GM18868 (cell line): Measurements from ENCODE around the gene KLHDC9.

Experiments used
- ATAC-seq: cut with Tn5 transposase; IDR thresholded peaks from one replicate; pipeline ENCODE4 v1.9.1; 2021; ENCODE audit warnings: mild to moderate bottlenecking, moderate library complexity; ENCODE audit not compliant: unreplicated experiment

The KLHDC9 gene

DNA sequence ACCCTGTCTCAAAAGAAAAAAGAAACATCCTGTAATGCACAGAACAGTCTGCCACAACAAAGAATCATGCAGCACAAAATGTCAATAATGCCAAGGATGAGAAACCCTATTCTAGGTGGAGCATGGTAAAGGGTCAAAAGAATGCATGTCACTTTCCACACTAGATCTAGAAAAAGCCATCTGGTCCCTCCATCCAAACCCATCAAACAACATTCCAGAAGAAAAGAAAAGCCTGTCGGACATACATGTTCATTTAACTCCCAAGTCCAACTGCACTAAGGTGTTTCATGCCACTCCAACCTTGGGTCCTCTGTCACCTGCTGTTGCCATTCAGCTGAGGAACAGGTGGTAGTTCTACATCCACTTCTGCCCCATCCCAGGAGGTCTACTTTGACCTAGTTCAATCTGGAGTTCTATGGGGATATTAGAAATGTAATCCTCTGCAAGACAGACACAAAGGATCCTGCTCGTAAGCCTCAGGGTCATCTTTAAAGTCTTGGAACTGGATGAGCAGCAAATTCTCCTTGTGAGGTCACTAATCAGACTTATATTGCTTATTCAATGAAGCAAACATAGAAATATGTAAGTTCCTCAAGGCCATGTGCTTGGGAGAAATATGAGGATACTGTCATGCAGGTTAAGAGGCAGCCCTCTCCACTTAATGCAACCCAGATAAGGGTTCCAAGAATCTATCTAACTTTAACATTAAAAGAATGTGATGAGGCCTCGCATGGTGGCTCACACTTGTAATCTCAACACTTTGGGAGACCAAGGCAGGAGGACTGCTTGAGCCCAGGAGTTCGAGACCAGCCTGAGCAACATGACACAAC, 30.6 kb downstream of the KLHDC9 start:
- no peak for ATAC-seq

DNA sequence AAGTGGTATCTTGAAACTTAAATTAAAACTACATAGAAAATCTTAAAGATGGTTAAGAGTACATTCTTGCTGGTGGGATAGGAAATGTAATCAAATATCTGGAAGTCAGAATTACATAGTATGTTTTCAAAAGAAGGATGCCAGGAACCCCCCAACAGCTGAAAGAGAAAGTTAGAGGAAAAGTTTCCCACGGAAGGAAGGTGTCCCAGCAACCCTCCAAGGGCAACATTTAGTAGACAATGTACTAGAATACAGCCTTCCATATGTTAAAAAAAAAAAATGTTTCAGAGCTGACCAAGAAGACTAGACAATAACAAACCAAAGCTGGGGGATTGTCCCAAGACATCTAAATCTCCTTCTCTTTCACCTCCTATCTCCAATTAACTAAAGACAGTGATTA, 32.1 kb downstream of the KLHDC9 start:
- ATAC-seq: no peak

DNA sequence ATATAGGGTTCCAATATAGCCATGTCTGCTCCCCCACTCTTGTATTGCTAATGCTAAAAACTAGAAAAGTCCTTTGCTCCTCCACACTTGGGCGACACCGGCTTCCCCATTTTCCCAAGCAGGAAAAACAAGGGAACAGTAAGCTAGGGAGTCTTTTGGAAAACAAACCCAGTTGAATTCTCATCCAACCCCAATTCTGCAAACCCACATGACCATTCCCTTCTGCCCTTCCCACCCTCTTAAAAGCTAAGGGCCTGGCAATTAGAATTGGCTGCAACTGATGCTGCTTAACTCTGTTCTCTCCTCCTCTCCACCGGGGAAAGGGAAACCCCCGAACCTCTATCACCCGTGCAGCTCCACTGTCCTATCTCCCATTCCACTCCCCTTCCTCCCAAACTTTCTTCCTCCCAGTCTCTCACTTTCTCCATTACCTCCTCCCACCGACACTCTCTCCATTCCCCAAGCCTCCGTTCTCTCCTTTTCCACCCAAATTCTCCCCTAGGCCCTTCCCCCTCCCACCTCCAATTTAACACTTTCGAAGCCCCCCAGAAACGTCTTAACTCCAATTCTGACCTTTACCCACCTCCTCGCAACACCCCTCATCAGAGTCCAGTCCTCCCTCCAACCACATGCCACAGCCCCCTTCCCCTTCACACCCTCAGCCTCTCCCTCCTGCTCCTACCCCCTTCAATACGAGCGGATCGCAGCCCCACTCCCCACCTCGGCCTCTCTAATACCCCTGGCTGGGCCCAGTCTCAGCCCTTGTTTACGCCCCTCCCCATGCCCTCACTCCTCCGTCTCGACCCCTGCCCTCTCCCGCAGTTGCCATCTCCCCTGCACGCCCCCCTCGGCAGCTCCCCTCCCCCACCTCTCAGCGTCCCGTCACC, 33.6 kb downstream of the KLHDC9 start:
- ATAC-seq: no peak

DNA sequence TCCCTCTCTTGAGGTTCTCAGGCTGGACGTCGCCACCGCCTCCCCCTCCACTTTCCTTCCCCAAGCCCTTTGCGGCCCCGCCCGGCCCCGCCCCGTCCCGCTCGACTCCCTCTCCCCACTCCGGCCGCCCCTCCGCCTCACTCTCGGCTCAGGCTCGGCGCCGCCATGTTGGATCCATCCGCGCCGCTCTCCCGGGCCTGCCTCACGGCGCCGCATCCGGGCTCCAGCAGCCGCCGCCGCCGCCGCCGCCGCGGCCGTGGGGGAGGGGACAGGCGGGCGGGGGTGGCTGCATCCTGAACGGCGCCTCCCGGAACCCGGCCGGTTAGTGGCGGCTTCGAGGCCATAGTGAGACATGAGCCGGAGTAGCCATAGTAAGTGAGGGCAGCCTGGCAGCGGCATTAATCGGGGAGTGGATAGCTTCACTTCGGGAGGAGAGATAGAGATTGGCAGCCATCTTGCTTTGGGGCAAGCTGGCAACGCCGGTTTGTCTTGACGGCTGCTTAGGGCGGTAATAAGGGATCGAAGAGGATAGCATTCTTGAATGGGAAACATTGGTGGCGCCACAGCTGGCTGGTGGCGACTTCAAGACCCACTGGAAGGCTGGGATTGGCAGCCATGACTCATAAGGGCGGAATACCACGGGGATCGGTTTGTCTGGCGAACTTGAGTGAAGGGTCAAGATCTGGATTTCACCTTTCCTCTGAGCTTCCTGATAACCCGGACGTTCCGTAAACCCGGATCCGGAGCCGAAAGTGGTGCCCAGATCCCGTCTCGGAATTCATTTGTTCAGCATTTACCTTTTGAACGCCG, 34.5 kb downstream of the KLHDC9 start, which contains the start of gene DEDD:
Gene DEDD, minus strand, starts transcription at position 258 of the 810 bp plus-strand sequence. CDS start 8,205 bp downstream, outside the sequence.
- ATAC-seq: peak; percentile 93

DNA sequence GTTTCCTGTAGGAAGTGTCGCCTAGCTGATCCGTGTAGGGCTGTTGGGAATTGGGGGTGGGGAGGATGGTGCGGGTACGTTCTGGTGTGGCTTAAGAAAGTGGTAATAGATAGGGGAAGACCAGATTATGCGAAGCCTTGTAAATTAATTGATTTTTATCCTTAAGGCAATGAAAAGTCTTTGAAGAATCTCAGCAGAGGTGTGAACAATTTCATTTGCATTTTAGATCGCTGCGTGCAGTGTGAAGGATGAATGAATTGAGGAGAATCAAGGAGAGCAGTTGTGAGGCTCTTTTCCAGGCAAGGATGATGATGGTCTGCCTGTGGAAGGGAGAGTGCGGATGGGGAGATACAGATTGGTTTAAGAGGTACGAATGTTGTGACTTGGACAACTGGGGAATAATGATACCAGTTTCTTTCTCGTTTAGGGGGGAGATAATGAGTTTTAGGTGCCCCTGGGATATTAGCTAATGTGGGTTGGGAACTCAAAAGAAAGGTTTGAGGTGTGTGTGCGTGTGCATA, 35.1 kb downstream of the KLHDC9 start:
- no peak for ATAC-seq

DNA sequence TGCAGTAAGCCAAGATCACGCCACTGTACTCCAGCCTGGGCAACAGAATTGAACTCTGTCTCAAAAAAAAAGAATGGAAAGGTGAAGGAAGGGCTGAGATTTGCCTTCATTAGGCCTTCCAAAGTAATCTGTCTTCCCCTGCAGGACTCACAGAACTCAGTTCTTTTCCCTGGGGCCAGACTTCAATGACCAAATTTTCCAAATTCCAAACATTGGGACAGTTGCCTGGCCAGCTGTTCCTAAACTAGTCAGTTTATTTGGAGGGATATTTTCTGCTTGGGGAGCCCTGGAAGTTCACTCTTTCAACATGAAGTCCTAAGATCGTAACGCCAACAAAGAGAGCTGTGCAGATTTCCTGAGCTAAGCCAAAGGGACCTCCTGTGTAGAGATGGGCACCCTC, 39.7 kb downstream of the KLHDC9 start:
- no peak for ATAC-seq

DNA sequence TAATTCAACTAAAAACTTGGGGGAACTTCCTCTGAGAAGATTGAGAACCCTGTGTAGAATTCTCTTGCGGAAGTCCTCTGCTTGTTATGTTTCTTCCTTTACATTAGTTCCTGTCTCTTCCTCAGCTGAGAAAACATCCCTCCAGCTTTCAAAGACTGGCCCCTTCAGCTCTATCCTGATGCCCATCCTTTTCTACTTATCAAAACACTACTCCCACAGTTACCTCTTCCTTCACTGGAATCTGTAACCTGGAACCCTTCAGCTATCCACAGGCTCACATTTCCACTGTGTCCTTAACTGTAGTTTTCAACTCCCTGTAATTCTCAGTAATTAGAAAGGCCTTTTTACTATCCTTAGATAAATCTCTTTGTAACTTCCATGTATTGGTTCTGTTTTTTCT, 40.3 kb downstream of the KLHDC9 start:
- ATAC-seq: no peak

DNA sequence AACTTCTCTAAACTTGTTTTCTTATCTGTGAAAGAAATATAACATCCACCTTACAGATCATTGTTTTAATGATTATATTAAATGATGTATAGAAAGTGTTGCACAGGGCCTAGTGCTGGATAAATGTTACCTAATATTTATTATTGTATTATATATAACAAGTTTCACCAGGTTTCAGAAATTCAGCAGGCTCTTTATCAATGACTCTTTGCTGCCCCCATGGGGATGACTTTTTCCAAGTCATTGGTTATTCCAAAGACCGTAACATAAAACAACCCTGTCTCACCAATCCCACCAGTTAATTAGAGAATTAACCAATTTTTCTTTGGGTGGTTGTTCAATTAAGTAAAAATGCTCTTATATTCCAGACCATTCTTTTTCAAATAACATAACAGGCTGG, 41.6 kb downstream of the KLHDC9 start:
- ATAC-seq: no peak

DNA sequence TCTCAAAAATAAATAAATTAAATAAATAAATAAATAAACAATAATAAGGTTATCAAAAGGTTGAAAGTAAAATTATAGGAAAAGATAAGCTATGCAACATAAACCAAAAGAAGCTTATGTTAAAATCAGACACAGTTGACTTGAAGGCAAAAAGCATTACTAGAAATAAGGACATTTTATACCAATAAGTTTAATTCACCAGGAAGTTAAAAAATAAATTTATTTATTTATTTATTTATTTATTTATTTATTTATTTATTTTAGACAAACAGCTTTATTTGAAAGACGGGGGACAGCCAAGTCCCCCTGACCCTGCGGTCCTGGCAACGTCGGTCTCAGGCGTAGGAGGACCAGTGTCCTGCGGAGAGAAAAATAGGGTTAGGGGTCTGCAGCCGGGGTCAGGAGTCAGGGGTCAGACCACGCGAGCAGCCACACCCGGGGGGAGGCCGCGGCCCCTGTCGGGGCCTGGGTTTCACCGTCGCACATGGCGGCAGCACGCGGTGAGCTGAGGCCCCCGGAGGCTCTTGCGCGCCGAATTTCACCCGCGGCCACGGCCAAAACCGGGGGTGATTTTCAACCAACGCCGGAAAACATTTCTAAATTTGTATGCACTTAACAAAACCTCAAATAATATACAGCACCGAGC, 42.7 kb downstream of the KLHDC9 start:
- no peak for ATAC-seq

DNA sequence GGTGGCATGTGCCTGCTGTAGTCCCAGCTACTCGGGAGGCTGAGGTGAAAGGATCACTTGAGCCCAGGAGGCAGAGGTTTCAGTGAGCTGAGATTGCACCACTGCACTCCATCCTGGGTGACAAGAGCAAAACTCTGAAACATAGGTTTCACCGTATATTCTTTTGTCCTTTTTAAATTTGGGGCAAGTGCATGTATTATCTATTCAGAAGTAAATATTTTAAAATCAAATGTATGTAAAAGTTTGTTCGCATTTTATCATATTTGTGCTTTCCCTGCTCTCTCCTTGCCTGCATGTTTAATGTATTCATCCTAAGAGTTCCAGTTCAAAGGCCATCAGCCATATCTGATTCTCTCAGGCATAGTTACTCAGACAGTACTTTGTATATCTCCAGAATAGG, 47.7 kb downstream of the KLHDC9 start:
- ATAC-seq: no peak
